ENCODE data around the gene PPFIBP1.
"Not testable (repeated sequence)": the region's sequence is repeated elsewhere in the genome, so short reads cannot be mapped to it uniquely, and the experiment has no call there.

Gene PPFIBP1

DNA sequence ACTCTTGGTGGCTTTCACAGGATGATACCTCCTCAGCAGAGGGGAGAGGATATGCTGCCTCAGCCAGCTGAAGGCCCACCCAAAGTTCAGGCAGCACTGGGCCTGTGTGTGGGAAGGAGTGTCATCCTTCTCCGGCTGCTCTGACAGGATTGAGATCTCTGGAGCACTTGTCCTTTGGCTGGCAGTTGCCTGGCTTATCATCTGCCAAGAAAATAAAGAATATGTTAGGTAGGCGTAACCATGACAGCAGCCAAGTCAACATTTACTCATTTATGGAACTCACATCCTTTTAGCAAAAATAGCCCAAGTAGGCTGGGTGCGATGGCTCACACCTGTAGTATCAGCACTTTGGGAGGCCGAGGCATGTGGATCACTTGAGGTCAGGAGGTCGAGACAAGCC lies 68.5 kb downstream of the PPFIBP1 start:
- peak; percentile 27 for DNase-seq (ENCODE audit: low spot score)

DNA sequence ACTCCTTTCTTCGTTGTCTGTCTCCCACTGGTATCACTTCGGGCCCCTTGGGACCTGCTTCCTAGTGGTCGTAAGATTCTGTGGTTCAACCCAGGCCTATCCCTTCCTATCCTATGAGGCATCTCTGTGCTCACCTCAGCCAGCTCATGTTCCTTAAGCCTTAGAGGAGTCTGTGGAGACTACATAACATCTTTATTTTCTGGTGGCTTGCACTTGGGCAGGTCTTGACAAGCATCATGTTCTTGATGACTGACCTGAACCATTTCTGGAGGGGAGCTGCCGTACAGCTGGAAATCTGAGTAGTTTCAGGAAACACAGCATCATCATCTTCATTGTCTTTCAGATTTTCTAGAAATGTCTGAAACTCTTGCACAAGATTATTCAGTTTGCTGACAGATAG lies 69.3 kb downstream of the PPFIBP1 start:
- DNase-seq (ENCODE audit: low spot score) = no peak

- DNase-seq (ENCODE audit: low spot score) = peak; percentile 54
These were observed 71.2 kb downstream of the PPFIBP1 start for GRCh38 chr12:27595231-27595642.

- DNase-seq (ENCODE audit: low spot score) = not testable (repeated sequence)
These were observed 74.9 kb downstream of the PPFIBP1 start for GRCh38 chr12:27598866-27599265.

- DNase-seq (ENCODE audit: low spot score) = not testable (repeated sequence)
These were observed 77.2 kb downstream of the PPFIBP1 start for GRCh38 chr12:27601056-27601828.

- no peak for DNase-seq (ENCODE audit: low spot score)
These were observed 78.5 kb downstream of the PPFIBP1 start for GRCh38 chr12:27602516-27602915.

GRCh38 chr12:27604431-27604830 lies 80.4 kb downstream of the PPFIBP1 start:
- no peak for DNase-seq (ENCODE audit: low spot score)

- DNase-seq (ENCODE audit: low spot score) = no peak
These were observed 83.0 kb downstream of the PPFIBP1 start for GRCh38 chr12:27606986-27607385.

- no peak for DNase-seq (ENCODE audit: low spot score)
These were observed 83.6 kb downstream of the PPFIBP1 start for GRCh38 chr12:27607591-27607990.

- no peak for DNase-seq (ENCODE audit: low spot score)
These were observed 84.9 kb downstream of the PPFIBP1 start for GRCh38 chr12:27608890-27609289.

GRCh38 chr12:27610374-27610773 lies 86.4 kb downstream of the PPFIBP1 start:
- no peak for DNase-seq (ENCODE audit: low spot score)

DNA sequence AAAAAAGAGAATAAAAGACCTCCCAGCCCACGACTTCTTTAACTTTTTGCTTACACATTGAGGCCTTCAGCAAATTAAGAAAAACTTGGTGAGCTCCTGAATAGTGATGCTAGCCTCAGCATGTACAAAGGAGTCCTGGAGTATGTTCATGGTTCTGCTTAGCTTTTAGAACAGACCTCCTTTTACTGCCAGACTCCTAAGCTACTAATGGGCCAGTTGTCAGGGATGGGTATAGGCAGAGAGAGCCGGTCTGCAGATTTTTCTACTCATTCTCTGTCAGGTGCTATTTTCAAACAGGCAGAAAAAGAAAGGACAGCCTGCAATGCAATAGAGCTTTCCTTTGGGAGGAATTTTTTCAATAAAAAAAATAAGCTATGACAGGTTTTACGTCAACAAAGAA lies 90.4 kb downstream of the PPFIBP1 start:
- DNase-seq (ENCODE audit: low spot score) = no peak

DNA sequence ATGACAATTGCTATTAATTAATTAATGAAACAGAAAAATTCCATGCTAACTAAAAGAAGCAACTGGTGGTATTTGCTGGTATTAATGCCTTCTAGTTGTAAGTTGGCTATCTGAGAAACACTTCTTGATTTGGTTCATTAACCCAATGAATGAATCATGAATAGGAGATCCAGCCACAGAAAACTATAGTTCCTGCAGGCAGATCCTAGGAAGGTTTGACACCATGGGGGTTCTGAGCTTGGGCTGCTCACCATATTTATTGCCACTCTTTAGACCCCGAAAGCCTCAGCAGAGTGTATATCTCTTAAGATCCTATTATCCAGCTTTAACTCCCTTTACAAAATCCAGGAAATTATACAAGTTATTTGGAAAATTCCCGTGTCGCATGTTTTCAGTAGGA lies 90.9 kb downstream of the PPFIBP1 start:
- no peak for DNase-seq (ENCODE audit: low spot score)

DNA sequence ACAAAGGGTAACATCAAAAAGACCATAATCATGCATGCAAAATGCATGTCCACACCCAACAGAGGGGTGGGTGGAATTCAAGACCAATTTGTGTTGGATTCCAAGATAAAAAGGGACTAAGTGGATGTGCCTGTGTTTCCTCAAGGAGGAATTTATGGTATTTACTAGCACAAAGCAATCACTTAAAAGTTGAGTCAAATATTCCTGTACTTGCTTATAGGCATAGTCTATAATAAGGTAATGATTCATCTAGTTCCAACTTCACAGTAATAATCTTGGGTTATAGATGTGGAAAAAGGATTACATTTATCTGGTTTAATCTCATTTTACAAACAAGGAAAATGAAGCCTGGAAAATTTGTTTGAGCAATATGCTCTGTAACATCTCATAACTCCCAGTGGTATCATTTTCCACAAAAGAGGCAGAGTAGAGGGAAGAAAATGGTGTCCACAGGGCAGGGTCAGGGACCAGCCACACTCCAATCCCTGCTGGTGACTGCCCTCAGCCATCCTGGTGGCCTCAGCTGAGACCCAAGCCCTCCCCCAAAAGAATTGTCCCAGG lies 91.4 kb downstream of the PPFIBP1 start:
- DNase-seq (ENCODE audit: low spot score) = no peak

GRCh38 chr12:27616356-27617142 lies 92.5 kb downstream of the PPFIBP1 start:
- no peak for DNase-seq (ENCODE audit: low spot score)

DNA sequence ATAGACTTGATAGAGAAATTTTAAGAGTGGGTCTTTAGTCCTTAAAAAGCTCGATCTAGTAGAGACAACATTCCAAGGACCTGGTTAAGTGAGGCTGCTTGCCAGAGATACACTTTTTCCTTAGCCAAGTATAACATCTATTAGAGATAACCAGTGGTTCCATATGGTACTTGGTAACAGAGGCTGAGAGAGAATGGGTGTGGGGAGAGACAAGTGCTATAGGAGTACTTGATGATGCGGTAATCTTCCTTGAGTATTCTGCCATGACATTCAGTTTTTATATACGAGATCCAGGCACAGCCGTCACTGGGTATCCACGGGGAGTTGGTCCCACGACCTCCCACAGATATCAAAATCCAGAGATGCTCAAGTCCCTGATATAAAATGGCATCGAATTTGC lies 94.8 kb downstream of the PPFIBP1 start:
- DNase-seq (ENCODE audit: low spot score) = no peak

DNA sequence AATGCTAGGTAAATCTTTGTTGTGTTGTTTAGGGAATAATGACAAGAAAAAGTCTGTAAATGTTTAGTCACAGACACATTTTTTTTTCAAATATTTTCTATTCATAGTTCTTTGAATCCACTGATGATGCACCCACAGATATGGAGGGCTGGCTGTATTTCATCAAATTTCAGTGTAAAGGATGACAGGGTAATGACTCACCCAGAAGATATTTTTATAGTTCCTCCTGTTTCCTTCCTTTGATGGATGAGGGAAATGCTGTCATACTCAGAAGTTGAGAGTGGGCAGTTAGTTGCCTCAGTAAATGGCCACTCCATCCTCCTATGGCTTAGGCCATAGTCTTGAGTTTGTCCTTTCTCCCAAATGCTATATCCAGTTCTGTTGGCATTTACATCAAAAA lies 95.3 kb downstream of the PPFIBP1 start:
- peak; percentile 21 for DNase-seq (ENCODE audit: low spot score)

GRCh38 chr12:27620121-27620520 lies 96.1 kb downstream of the PPFIBP1 start:
- DNase-seq (ENCODE audit: low spot score) = no peak

GRCh38 chr12:27622436-27623195 lies 98.6 kb downstream of the PPFIBP1 start:
- no peak for DNase-seq (ENCODE audit: low spot score)

GRCh38 chr12:27623645-27624044 lies 99.6 kb downstream of the PPFIBP1 start:
- DNase-seq (ENCODE audit: low spot score) = no peak

GRCh38 chr12:27624586-27624985 lies 100.6 kb downstream of the PPFIBP1 start:
- no peak for DNase-seq (ENCODE audit: low spot score)

GRCh38 chr12:27627123-27627852 lies 103.3 kb downstream of the PPFIBP1 start:
- DNase-seq (ENCODE audit: low spot score) = peak; percentile 35

Measured in AG08396 (cell line).